H1 (cell line): Measurements from ENCODE around the gene ZSCAN25. TPM values are rescaled to one million over a fixed set of nuclear protein-coding genes. Genes with fewer than 3 reads are reported as not detected.

Experiments used
- CTCF ChIA-PET: fragments of 300-600 bp; sonication (Branson Sonifier 250); formaldehyde crosslinking; loops from one replicate; lab custom pipeline; 2021; ENCODE audit not compliant: partially characterized antibody; lab: Charles Lee
- POLR2A ChIA-PET: fragments of 300-600 bp; sonication (Branson Sonifier 250); formaldehyde crosslinking; loops from one replicate; lab custom pipeline; 2021; ENCODE audit warnings: inconsistent platforms; ENCODE audit not compliant: partially characterized antibody; lab: Charles Lee
- DNase-seq, 2 experiments: peaks; one replicate each; pipeline versions ENCODE4 v3.0.0 to v3.0.0-alpha.2; 2010 to 2022; ENCODE audit warnings: low spot score in 2 of 2, low read depth in 1 of 2, mixed read lengths in 1 of 2
- FAIRE-seq: peaks from 2 replicates; lab custom pipeline; 2011; peaks lifted over from hg19 to GRCh38; lab: Jason Lieb, UNC
- H2AFZ ChIP-seq: 2 replicates; pipeline ENCODE4 v1.8.1; 2012; ENCODE audit warnings: low read length, inconsistent platforms
- H2AK5ac ChIP-seq: 2 replicates; pipeline ENCODE4 v1.6.1; 2013; ENCODE audit warnings: low read depth, low read length
- H2BK120ac ChIP-seq: replicated peaks from 2 replicates; pipeline ENCODE3; 2013; ENCODE audit warnings: low read depth, low read length, inconsistent platforms
- H2BK12ac ChIP-seq: 2 replicates; pipeline ENCODE4 v1.6.1; 2013; ENCODE audit warnings: low read depth, low read length
- H2BK15ac ChIP-seq: 2 replicates; pipeline ENCODE4 v1.6.1; 2013; ENCODE audit warnings: low read length
- H2BK20ac ChIP-seq: 2 replicates; pipeline ENCODE4 v1.6.1; 2013; ENCODE audit warnings: low read length
- H2BK5ac ChIP-seq: 2 replicates; pipeline ENCODE4 v1.6.1; 2013; ENCODE audit warnings: low read depth, low read length
- H3K14ac ChIP-seq: 2 replicates; pipeline ENCODE4 v1.6.1; 2013; ENCODE audit warnings: inconsistent platforms; ENCODE audit not compliant: insufficient read length
- H3K18ac ChIP-seq: 2 replicates; pipeline ENCODE4 v1.6.1; 2013; ENCODE audit warnings: low read length; ENCODE audit errors: extremely low read depth
- H3K23ac ChIP-seq: 2 replicates; pipeline ENCODE4 v1.6.1; 2013; ENCODE audit warnings: inconsistent platforms; ENCODE audit not compliant: insufficient read length
- H3K23me2 ChIP-seq: 2 replicates; pipeline ENCODE4 v1.6.1; 2013; ENCODE audit warnings: low read depth, low read length
- H3K27ac ChIP-seq: 2 replicates; pipeline ENCODE4 v1.6.1; 2011; ENCODE audit warnings: low read depth, low read length, inconsistent platforms
- H3K27me3 ChIP-seq, 4 experiments: replicated peaks in 1 of 4; 1 replicate in 1 of 4; 2 replicates in 3 of 4; pipeline versions ENCODE4 v1.6.1 to v1.8.1; 2011 to 2013; ENCODE audit warnings: low read length in 3 of 4, mild to moderate bottlenecking in 3 of 4, inconsistent platforms in 2 of 4, mixed read lengths in 2 of 4, moderate library complexity in 1 of 4; ENCODE audit not compliant: control insufficient read depth in 3 of 4, insufficient read depth in 3 of 4; ENCODE audit errors: extremely low read depth in 1 of 4
- H3K36me3 ChIP-seq, 4 experiments: 2 replicates each; pipeline versions ENCODE4 v1.6.1 to v1.8.1; 2011 to 2013; ENCODE audit warnings: mild to moderate bottlenecking in 4 of 4, low read length in 3 of 4, moderate library complexity in 2 of 4, control low read depth in 1 of 4, inconsistent platforms in 1 of 4; ENCODE audit not compliant: insufficient read depth in 4 of 4, control insufficient read depth in 2 of 4
- H3K4ac ChIP-seq: replicated peaks from 2 replicates; pipeline ENCODE3; 2013; ENCODE audit warnings: low read length, low read depth, mixed read lengths, inconsistent platforms; ENCODE audit not compliant: insufficient read length
- H3K4me1 ChIP-seq, 4 experiments: replicated peaks in 1 of 4; 1 replicate in 1 of 4; 2 replicates in 3 of 4; pipeline versions ENCODE4 v1.6.1 to v1.8.1; 2011 to 2013; ENCODE audit warnings: low read length in 3 of 4, inconsistent platforms in 2 of 4, mixed read lengths in 1 of 4; ENCODE audit not compliant: insufficient read depth in 4 of 4, control insufficient read depth in 3 of 4
- H3K4me2 ChIP-seq, 2 experiments: 2 replicates each; pipeline versions ENCODE4 v1.6.1 to v1.8.1; 2011 to 2013; ENCODE audit warnings: low read depth in 2 of 2, low read length in 2 of 2, control low read depth in 1 of 2, inconsistent platforms in 1 of 2, mild to moderate bottlenecking in 1 of 2; ENCODE audit not compliant: insufficient read depth in 1 of 2
- H3K4me3 ChIP-seq, 4 experiments: fragments of 200-600, 300-600 bp in 1 of 4; sonication (generic), shearing (Covaris generic), sonication (Bioruptor Twin) in 1 of 4; 2 replicates each; pipeline versions ENCODE4 v1.5.1 to v1.8.1; 2011 to 2016; ENCODE audit warnings: low read length in 4 of 4, low read depth in 3 of 4, control low read depth in 2 of 4, inconsistent platforms in 2 of 4, mild to moderate bottlenecking in 2 of 4, mixed read lengths in 1 of 4, moderate library complexity in 1 of 4; ENCODE audit not compliant: insufficient read depth in 2 of 4; ENCODE audit errors: extremely low read depth in 1 of 4
- H3K56ac ChIP-seq: replicated peaks from 2 replicates; pipeline ENCODE3; 2013; ENCODE audit warnings: low read depth, mild to moderate bottlenecking, mixed read lengths, low read length, inconsistent platforms; ENCODE audit not compliant: insufficient read length
- H3K79me1 ChIP-seq: 2 replicates; pipeline ENCODE4 v1.6.1; 2013; ENCODE audit warnings: low read depth, low read length, control low read depth
- H3K79me2 ChIP-seq, 2 experiments: 2 replicates each; pipeline versions ENCODE4 v1.6.1 to v1.8.1; 2012 to 2013; ENCODE audit warnings: low read length in 2 of 2, mild to moderate bottlenecking in 2 of 2, inconsistent platforms in 1 of 2; ENCODE audit not compliant: insufficient read depth in 2 of 2, control insufficient read depth in 1 of 2
- H3K9ac ChIP-seq, 4 experiments: replicated peaks in 1 of 4; 1 replicate in 1 of 4; 2 replicates in 3 of 4; pipeline versions ENCODE4 v1.6.1 to v1.8.1; 2011 to 2013; ENCODE audit warnings: low read depth in 3 of 4, low read length in 3 of 4, control low read depth in 2 of 4, mild to moderate bottlenecking in 2 of 4, moderate library complexity in 2 of 4, inconsistent platforms in 1 of 4; ENCODE audit errors: extremely low read depth in 1 of 4
- H3K9me3 ChIP-seq, 2 experiments: 2 replicates each; pipeline versions ENCODE4 v1.6.1 to v1.8.1; 2012 to 2013; ENCODE audit warnings: mild to moderate bottlenecking in 2 of 2, moderate library complexity in 2 of 2, control low read depth in 1 of 2, inconsistent platforms in 1 of 2, low read depth in 1 of 2, low read length in 1 of 2, mixed read lengths in 1 of 2; ENCODE audit not compliant: insufficient read depth in 2 of 2
- H4K20me1 ChIP-seq, 2 experiments: replicated peaks in 1 of 2; 2 replicates each; pipeline versions ENCODE3 to v1.8.1; 2011 to 2013; ENCODE audit warnings: inconsistent platforms in 2 of 2, low read length in 2 of 2, mild to moderate bottlenecking in 1 of 2; ENCODE audit not compliant: insufficient read depth in 2 of 2, control insufficient read depth in 1 of 2
- H4K5ac ChIP-seq: 2 replicates; pipeline ENCODE4 v1.6.1; 2013; ENCODE audit warnings: low read length, low read depth, mixed read lengths, inconsistent platforms; ENCODE audit not compliant: insufficient read length
- H4K8ac ChIP-seq: 2 replicates; pipeline ENCODE4 v1.8.0; 2013; ENCODE audit warnings: mild to moderate bottlenecking, moderate library complexity, low read length, inconsistent platforms; ENCODE audit not compliant: insufficient read depth; ENCODE audit errors: extremely low read depth
- H4K91ac ChIP-seq: replicated peaks from 2 replicates; pipeline ENCODE3; 2013; ENCODE audit warnings: low read length, mixed read lengths, inconsistent platforms; ENCODE audit not compliant: insufficient read length
- BACH1 ChIP-seq: IDR thresholded peaks from 2 replicates; pipeline ENCODE4 v1.6.1; 2012; ENCODE audit warnings: low read length, improper control_type of control experiment
- CHD1 ChIP-seq: IDR thresholded peaks from 2 replicates; pipeline ENCODE4 v1.6.1; 2012; ENCODE audit warnings: low read depth, low read length, improper control_type of control experiment
- MAX ChIP-seq: IDR thresholded peaks from 2 replicates; pipeline ENCODE4 v1.6.1; 2012; ENCODE audit warnings: inconsistent platforms
- RAD21 ChIP-seq, 2 experiments: IDR thresholded peaks in 1 of 2; conservative IDR thresholded peaks in 1 of 2; 2 replicates each; pipeline ENCODE4 v1.6.1; 2011; ENCODE audit warnings: low read depth in 2 of 2, low read length in 2 of 2, improper control_type of control experiment in 1 of 2, inconsistent platforms in 1 of 2, mild to moderate bottlenecking in 1 of 2, moderate library complexity in 1 of 2
- RFX5 ChIP-seq: IDR thresholded peaks from 2 replicates; pipeline ENCODE4 v1.6.1; 2011; ENCODE audit warnings: low read depth, low read length, improper control_type of control experiment, borderline replicate concordance
- SRF ChIP-seq: IDR thresholded peaks from 2 replicates; pipeline ENCODE4 v1.6.1; 2011; ENCODE audit warnings: mild to moderate bottlenecking, low read depth, low read length, moderate library complexity
- WGBS, 2 experiments: shearing (Covaris generic) in 1 of 2; methylation state at CpG; one replicate each; pipeline versions ENCODE4 v1.1.6 to v1.1.7; 2013 to 2015; ENCODE audit warnings: low lambda C conversion rate in 2 of 2, mixed read lengths in 2 of 2, inconsistent platforms in 1 of 2, low coverage in 1 of 2, missing lambda C conversion rate in 1 of 2; ENCODE audit not compliant: insufficient replicate concordance in 2 of 2, insufficient coverage in 1 of 2, insufficient read length in 1 of 2; ENCODE audit errors: extremely low coverage in 1 of 2, missing lambda C conversion rate in 1 of 2; 5-methylcytosine and 5-hydroxymethylcytosine counted together
- polyA plus RNA-seq, 7 experiments: library from polyadenylated mRNA; depleted of rRNA in 3 of 7; stranded (reverse) in 5 of 7; unstranded in 2 of 7; fragments of >200 nt in 5 of 7; fragments of 200-250 nt in 2 of 7; gene quantifications; 1 replicate in 5 of 7; 2 replicates in 1 of 7; 4 replicates in 1 of 7; pipeline versions ENCODE4 v1.2.1 to v1.2.3, GENCODE V29; 2011 to 2013; ENCODE audit warnings: missing spikeins in 2 of 7, mixed read lengths in 2 of 7
- total RNA-seq: library from RNA; stranded (reverse); fragmentation: NEBNext Ultra II Directional; extraction: Animal tissue kit (Norgen Biotek cat#: 25700); gene quantifications from 2 replicates; pipeline ENCODE4 v1.2.1, GENCODE V29; 2021

The ZSCAN25 gene
- total and polyA plus RNA-seq, 2 of the 8 experiments (the other 6 are each of a cell fraction or from before 2014, with no cell fraction given): 10.1 to 18.6 TPM

GRCh38 chr7:99628471-99629465 is 12.0 kb downstream of the ZSCAN25 start:
- Histone ChIP-seq H3K4me2 (peak overlapping the region; percentile 47 to 48; a peak in 3 of 4 replicates), H2BK120ac (no peak overlapping the region), H3K4me1 (peaks cover 10 to 26% (median 18%) of the 10 kb centered on the region in 4 experiments), H4K8ac (no peak overlapping the region; the same call in 1 of the 2 replicates), H3K9ac (no peak overlapping the region), H3K79me2 (0 out of 4 replicates have a peak, but pooled peaks cover 0 to 4% of the 10 kb centered on the region in 2 experiments), H2AFZ (no peak overlapping the region), H3K27me3 (no peaks in the 10 kb centered on the region), H3K4me3 (peak overlapping the region in 1 of 4 experiments; percentile 5; a peak in 1 of 8 replicates), H4K91ac (no peak overlapping the region), H4K5ac (no peak overlapping the region), H3K4ac (no peak overlapping the region), H3K9me3 (no peaks in the 10 kb centered on the region), H2BK12ac (no peak overlapping the region), H3K27ac (no peak overlapping the region), H3K14ac (no peak overlapping the region), H2AK5ac (no peak overlapping the region), H2BK20ac (no peak overlapping the region), H3K79me1 (peaks cover 4% of the 10 kb centered on the region), H2BK15ac (no peak overlapping the region; the same call in 1 of the 2 replicates), H3K23me2 (no peaks in the 10 kb centered on the region), H3K23ac (no peak overlapping the region), H4K20me1 (peaks cover 3% of the 10 kb centered on the region in 2 experiments), H2BK5ac (peak overlapping the region; percentile 74; the same call in 1 of the 2 replicates), H3K18ac (no peak overlapping the region; the same call in 1 of the 2 replicates), H3K36me3 (peaks cover 24 to 69% (median 42%) of the 10 kb centered on the region in 4 experiments), H3K56ac (no peak overlapping the region)
- DNase-seq: peak in 1 of 2 experiments; percentile 52
- POLR2A ChIA-PET: interaction anchor here (0.7 to 3.8 kb wide), 5 partner anchors 8 to 280 kb away, joined by 3 to 15 read pairs (median 3); partner anchors contain the start of gene ZSCAN25
- CTCF ChIA-PET: interaction anchor here (0.6 to 2.7 kb wide), 5 partner anchors 8 to 540 kb away, joined by 3 to 13 read pairs (median 4); partner anchors contain the start of gene ZSCAN25
- WGBS, 2 experiments: 65% methylated on average over 13 of the region's 14 CpGs; no CpG with 5 or more reads in 1 of the 2 experiments
- no peak for FAIRE-seq
- TF ChIP-seq SRF (no peak), RFX5 (no peak), MAX (no peak), CHD1 (no peak), RAD21 (IDR thresholded peaks at IDR 0.05 in 1 of 2, conservative IDR thresholded peaks at IDR 0.05 in 1 of 2; ENCODE audit: low read depth in 2 of 2, low read length in 2 of 2) (peak; percentile 40 to 53), BACH1 (0 out of 2 replicates have a peak, but pooled peaks have one; percentile 25)
